Liver (tissue), 9 donors: ENCODE results near the gene CCR6. TPM values are rescaled to one million over a fixed set of nuclear protein-coding genes. Genes with fewer than 3 reads are reported as not detected.

ENCODE experiments used
- DNase-seq: peaks from one replicate; pipeline ENCODE4 v3.0.0-alpha.2; 2017; ENCODE audit warnings: low spot score
- H3K27ac ChIP-seq, 2 donors: one replicate each; pipeline ENCODE4 v1.7.0; 2013; ENCODE audit warnings: inconsistent platforms in 2 of 2, low read length in 2 of 2, control low read depth in 1 of 2, low read depth in 1 of 2, mild to moderate bottlenecking in 1 of 2
- H3K27me3 ChIP-seq, 4 donors: one replicate each; pipeline versions ENCODE4 v1.6.1 to v1.7.0; 2013; ENCODE audit warnings: low read length in 3 of 4, inconsistent platforms in 1 of 4, mild to moderate bottlenecking in 1 of 4, moderate library complexity in 1 of 4; ENCODE audit not compliant: control insufficient read depth in 4 of 4, insufficient read depth in 4 of 4
- H3K36me3 ChIP-seq, 4 donors: one replicate each; pipeline versions ENCODE4 v1.6.1 to v1.7.0; 2013; ENCODE audit warnings: low read length in 3 of 4, mild to moderate bottlenecking in 3 of 4, low read depth in 1 of 4, moderate library complexity in 1 of 4; ENCODE audit not compliant: control insufficient read depth in 4 of 4, insufficient read depth in 3 of 4
- H3K4me1 ChIP-seq, 4 donors: one replicate each; pipeline versions ENCODE4 v1.6.1 to v1.7.0; 2013; ENCODE audit warnings: low read length in 3 of 4, mild to moderate bottlenecking in 3 of 4, moderate library complexity in 1 of 4; ENCODE audit not compliant: control insufficient read depth in 4 of 4, insufficient read depth in 4 of 4
- H3K4me3 ChIP-seq, 3 donors: one replicate each; pipeline versions ENCODE4 v1.6.1 to v1.7.0; 2013; ENCODE audit warnings: low read length in 3 of 3, control low read depth in 1 of 3, low read depth in 1 of 3, mild to moderate bottlenecking in 1 of 3
- H3K9ac ChIP-seq, 2 donors: one replicate each; pipeline ENCODE4 v1.7.0; 2013; ENCODE audit warnings: low read length in 2 of 2, mild to moderate bottlenecking in 2 of 2, moderate library complexity in 2 of 2, control low read depth in 1 of 2, low read depth in 1 of 2
- H3K9me3 ChIP-seq, 4 donors: one replicate each; pipeline versions ENCODE4 v1.6.1 to v1.7.0; 2013; ENCODE audit warnings: low read length in 3 of 4; ENCODE audit not compliant: control insufficient read depth in 4 of 4
- EGR1 ChIP-seq, 2 donors: IDR thresholded peaks; 2 replicates each; pipeline ENCODE4 v1.6.1; 2016 to 2018; ENCODE audit warnings: antibody characterized with exemption in 2 of 2, low read depth in 2 of 2
- FOXA1 ChIP-seq: IDR thresholded peaks from 2 replicates; pipeline ENCODE4 v1.6.1; 2016; ENCODE audit warnings: antibody characterized with exemption
- FOXA2 ChIP-seq: IDR thresholded peaks from 2 replicates; pipeline ENCODE4 v1.6.1; 2016; ENCODE audit warnings: antibody characterized with exemption
- GABPA ChIP-seq, 2 donors: IDR thresholded peaks in 1 of 2; conservative IDR thresholded peaks in 1 of 2; 2 replicates each; pipeline ENCODE4 v1.6.1; 2016; ENCODE audit warnings: antibody characterized with exemption in 2 of 2, mild to moderate bottlenecking in 1 of 2, moderate library complexity in 1 of 2
- HNF4A ChIP-seq, 2 donors: conservative IDR thresholded peaks; 2 replicates each; pipeline ENCODE4 v1.6.1; 2016; ENCODE audit warnings: antibody characterized with exemption in 2 of 2, mild to moderate bottlenecking in 2 of 2
- HNF4G ChIP-seq: IDR thresholded peaks from 2 replicates; pipeline ENCODE4 v1.6.1; 2016; ENCODE audit warnings: antibody characterized with exemption
- JUND ChIP-seq, 2 donors: IDR thresholded peaks; 2 replicates each; pipeline ENCODE4 v1.6.1; 2016; ENCODE audit warnings: antibody characterized with exemption in 2 of 2
- NR2F2 ChIP-seq: IDR thresholded peaks from 2 replicates; pipeline ENCODE4 v1.6.1; 2016; ENCODE audit warnings: antibody characterized with exemption
- RAD21 ChIP-seq, 2 donors: IDR thresholded peaks; 2 replicates each; pipeline ENCODE4 v1.6.1; 2016; ENCODE audit warnings: antibody characterized with exemption in 2 of 2, mild to moderate bottlenecking in 2 of 2
- RXRA ChIP-seq, 2 donors: IDR thresholded peaks; 2 replicates each; pipeline ENCODE4 v1.6.1; 2017 to 2018; ENCODE audit warnings: antibody characterized with exemption in 2 of 2, mild to moderate bottlenecking in 1 of 2
- SP1 ChIP-seq: IDR thresholded peaks from 2 replicates; pipeline ENCODE4 v1.6.1; 2018; ENCODE audit warnings: antibody characterized with exemption, mild to moderate bottlenecking
- TAF1 ChIP-seq: conservative IDR thresholded peaks from 2 replicates; pipeline ENCODE4 v1.6.1; 2016; ENCODE audit warnings: antibody characterized with exemption, mild to moderate bottlenecking
- YY1 ChIP-seq: IDR thresholded peaks from 2 replicates; pipeline ENCODE4 v1.6.1; 2016; ENCODE audit warnings: antibody characterized with exemption, mild to moderate bottlenecking
- WGBS: extraction: QIAGEN DNeasy Blood & Tissue Kit; methylation state at CpG from one replicate; pipeline ENCODE4 v1.1.7; 2013; 5-methylcytosine and 5-hydroxymethylcytosine counted together
- polyA plus RNA-seq, 2 donors: library from polyadenylated mRNA; stranded (reverse) in 1 of 2; unstranded in 1 of 2; fragments of 200-250 nt in 1 of 2; fragments of >200 nt in 1 of 2; fragmentation: Nextera tagmentation in 1 of 2; extraction: Ambion mirVana in 1 of 2; gene quantifications; one replicate each; pipeline versions ENCODE4 v1.2.1 to v1.2.3, GENCODE V29; 2013 to 2015
- total RNA-seq, 2 donors: library from RNA; depleted of rRNA; stranded (reverse); fragments of >200 nt; gene quantifications; one replicate each; pipeline ENCODE4 v1.2.3, GENCODE V29; 2014
- TF ChIP-seq, protein P1 (sequence below): IDR thresholded peaks from 2 replicates; pipeline ENCODE4 v1.6.1; 2016; ENCODE audit warnings: antibody characterized with exemption, mild to moderate bottlenecking
- TF ChIP-seq, protein P2 (sequence below): IDR thresholded peaks from 2 replicates; pipeline ENCODE4 v1.6.1; 2016; ENCODE audit warnings: antibody characterized with exemption
- TF ChIP-seq, protein P3 (sequence below): IDR thresholded peaks from 2 replicates; pipeline ENCODE4 v1.6.1; 2016; ENCODE audit warnings: antibody characterized with exemption
- TF ChIP-seq, protein P4 (sequence below): IDR thresholded peaks from 2 replicates; pipeline ENCODE4 v1.6.1; 2016; ENCODE audit warnings: antibody characterized with exemption
- TF ChIP-seq, protein P5 (sequence below): fragments of 150-350 bp; IDR thresholded peaks from 2 replicates; pipeline ENCODE4 v1.5.1; 2017; ENCODE audit warnings: improper control_type of control experiment, low read depth, low read length; ENCODE audit not compliant: missing input control
- donor health status: healthy.
- donor health status: healthy.
- donor health status: healthy.
- donor health status: healthy.
- donor health status: healthy.

The CCR6 gene
- total and polyA plus RNA-seq, 4 donors: 0.02 to 8.4 TPM; not detected in 2

DNA sequence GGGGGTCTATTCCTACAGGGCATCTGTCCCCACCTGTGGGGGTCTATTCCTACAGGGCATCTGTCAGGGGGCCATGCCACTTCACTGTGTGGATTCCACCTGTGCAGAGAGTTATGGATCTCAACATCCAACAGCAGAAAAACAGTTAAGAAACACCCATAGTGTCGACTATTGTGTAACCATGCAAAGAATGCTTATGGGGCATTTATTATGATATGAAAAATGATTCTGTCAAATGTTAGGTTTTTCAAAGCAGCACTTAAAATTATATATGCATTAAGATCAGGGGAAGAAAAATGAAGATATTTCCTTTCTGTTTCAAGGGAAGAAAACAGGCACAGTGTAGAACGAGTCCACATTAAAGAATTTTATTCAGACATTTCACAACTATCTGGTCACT is 32.0 kb downstream of the CCR6 start:
- WGBS: 58% methylated on average over 2 of the region's 2 CpGs
- Histone ChIP-seq H3K9me3 (no peaks in the 10 kb centered on the region), H3K4me3 (no peak overlapping the region), H3K36me3 (no peaks in the 10 kb centered on the region), H3K27ac (no peak overlapping the region), H3K9ac (no peak overlapping the region), H3K4me1 (no peaks in the 10 kb centered on the region), H3K27me3 (no peaks in the 10 kb centered on the region)
- TF ChIP-seq FOXA2 (no peak), GABPA (IDR thresholded peaks at IDR 0.05 in 1 of 2, conservative IDR thresholded peaks at IDR 0.05 in 1 of 2) (no peak), NR2F2 (no peak), HNF4A (conservative IDR thresholded peaks at IDR 0.05) (no peak)
- TF ChIP-seq, protein P1, sequence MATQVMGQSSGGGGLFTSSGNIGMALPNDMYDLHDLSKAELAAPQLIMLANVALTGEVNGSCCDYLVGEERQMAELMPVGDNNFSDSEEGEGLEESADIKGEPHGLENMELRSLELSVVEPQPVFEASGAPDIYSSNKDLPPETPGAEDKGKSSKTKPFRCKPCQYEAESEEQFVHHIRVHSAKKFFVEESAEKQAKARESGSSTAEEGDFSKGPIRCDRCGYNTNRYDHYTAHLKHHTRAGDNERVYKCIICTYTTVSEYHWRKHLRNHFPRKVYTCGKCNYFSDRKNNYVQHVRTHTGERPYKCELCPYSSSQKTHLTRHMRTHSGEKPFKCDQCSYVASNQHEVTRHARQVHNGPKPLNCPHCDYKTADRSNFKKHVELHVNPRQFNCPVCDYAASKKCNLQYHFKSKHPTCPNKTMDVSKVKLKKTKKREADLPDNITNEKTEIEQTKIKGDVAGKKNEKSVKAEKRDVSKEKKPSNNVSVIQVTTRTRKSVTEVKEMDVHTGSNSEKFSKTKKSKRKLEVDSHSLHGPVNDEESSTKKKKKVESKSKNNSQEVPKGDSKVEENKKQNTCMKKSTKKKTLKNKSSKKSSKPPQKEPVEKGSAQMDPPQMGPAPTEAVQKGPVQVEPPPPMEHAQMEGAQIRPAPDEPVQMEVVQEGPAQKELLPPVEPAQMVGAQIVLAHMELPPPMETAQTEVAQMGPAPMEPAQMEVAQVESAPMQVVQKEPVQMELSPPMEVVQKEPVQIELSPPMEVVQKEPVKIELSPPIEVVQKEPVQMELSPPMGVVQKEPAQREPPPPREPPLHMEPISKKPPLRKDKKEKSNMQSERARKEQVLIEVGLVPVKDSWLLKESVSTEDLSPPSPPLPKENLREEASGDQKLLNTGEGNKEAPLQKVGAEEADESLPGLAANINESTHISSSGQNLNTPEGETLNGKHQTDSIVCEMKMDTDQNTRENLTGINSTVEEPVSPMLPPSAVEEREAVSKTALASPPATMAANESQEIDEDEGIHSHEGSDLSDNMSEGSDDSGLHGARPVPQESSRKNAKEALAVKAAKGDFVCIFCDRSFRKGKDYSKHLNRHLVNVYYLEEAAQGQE: no peak
- TF ChIP-seq, protein P2, sequence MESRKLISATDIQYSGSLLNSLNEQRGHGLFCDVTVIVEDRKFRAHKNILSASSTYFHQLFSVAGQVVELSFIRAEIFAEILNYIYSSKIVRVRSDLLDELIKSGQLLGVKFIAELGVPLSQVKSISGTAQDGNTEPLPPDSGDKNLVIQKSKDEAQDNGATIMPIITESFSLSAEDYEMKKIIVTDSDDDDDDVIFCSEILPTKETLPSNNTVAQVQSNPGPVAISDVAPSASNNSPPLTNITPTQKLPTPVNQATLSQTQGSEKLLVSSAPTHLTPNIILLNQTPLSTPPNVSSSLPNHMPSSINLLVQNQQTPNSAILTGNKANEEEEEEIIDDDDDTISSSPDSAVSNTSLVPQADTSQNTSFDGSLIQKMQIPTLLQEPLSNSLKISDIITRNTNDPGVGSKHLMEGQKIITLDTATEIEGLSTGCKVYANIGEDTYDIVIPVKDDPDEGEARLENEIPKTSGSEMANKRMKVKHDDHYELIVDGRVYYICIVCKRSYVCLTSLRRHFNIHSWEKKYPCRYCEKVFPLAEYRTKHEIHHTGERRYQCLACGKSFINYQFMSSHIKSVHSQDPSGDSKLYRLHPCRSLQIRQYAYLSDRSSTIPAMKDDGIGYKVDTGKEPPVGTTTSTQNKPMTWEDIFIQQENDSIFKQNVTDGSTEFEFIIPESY: no peak
- no peak for DNase-seq

DNA sequence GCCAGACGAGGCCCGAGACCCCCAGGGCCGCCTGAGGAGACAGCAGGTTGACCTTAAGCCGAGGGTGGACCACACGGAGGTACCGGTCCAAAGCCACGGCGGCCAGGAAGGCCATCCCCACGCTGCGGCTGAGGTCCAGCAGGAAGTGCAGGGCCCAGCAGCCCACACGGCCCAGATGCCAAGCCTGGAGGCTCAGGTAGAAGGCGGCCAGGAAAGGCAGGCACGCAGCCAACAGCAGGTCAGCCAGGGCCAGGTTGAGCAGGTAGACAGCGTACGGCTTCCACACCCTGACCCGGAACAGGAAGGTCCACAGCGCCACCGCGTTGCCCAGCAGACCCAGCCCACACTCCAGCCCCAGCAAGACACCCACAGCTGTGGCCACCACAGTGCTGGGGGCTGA is 34.5 kb downstream of the CCR6 start:
- Histone ChIP-seq H3K9me3 (no peaks in the 10 kb centered on the region), H3K9ac (no peak overlapping the region), H3K27ac (no peak overlapping the region), H3K36me3 (no peaks in the 10 kb centered on the region), H3K4me3 (no peak overlapping the region), H3K27me3 (no peaks in the 10 kb centered on the region), H3K4me1 (no peaks in the 10 kb centered on the region)
- WGBS: 91% methylated on average over 19 of the region's 19 CpGs
- TF ChIP-seq FOXA1: no peak
- TF ChIP-seq, protein P3, sequence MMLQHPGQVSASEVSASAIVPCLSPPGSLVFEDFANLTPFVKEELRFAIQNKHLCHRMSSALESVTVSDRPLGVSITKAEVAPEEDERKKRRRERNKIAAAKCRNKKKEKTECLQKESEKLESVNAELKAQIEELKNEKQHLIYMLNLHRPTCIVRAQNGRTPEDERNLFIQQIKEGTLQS: no peak
- no peak for TF ChIP-seq RXRA (IDR thresholded peaks at IDR 0.05)
- no peak for TF ChIP-seq HNF4G
- no peak for TF ChIP-seq YY1
- TF ChIP-seq FOXA2: no peak
- no peak for TF ChIP-seq NR2F2
- TF ChIP-seq EGR1 (IDR thresholded peaks at IDR 0.05; ENCODE audit: low read depth in 2 of 2): no peak
- TF ChIP-seq, protein P1: no peak
- TF ChIP-seq GABPA (IDR thresholded peaks at IDR 0.05 in 1 of 2, conservative IDR thresholded peaks at IDR 0.05 in 1 of 2): no peak
- no peak for TF ChIP-seq SP1
- TF ChIP-seq TAF1: no peak
- TF ChIP-seq, protein P4, sequence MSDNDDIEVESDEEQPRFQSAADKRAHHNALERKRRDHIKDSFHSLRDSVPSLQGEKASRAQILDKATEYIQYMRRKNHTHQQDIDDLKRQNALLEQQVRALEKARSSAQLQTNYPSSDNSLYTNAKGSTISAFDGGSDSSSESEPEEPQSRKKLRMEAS: no peak
- TF ChIP-seq, protein P5, sequence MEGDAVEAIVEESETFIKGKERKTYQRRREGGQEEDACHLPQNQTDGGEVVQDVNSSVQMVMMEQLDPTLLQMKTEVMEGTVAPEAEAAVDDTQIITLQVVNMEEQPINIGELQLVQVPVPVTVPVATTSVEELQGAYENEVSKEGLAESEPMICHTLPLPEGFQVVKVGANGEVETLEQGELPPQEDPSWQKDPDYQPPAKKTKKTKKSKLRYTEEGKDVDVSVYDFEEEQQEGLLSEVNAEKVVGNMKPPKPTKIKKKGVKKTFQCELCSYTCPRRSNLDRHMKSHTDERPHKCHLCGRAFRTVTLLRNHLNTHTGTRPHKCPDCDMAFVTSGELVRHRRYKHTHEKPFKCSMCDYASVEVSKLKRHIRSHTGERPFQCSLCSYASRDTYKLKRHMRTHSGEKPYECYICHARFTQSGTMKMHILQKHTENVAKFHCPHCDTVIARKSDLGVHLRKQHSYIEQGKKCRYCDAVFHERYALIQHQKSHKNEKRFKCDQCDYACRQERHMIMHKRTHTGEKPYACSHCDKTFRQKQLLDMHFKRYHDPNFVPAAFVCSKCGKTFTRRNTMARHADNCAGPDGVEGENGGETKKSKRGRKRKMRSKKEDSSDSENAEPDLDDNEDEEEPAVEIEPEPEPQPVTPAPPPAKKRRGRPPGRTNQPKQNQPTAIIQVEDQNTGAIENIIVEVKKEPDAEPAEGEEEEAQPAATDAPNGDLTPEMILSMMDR: no peak
- TF ChIP-seq HNF4A (conservative IDR thresholded peaks at IDR 0.05): no peak
- TF ChIP-seq, protein P2: no peak
- no peak for TF ChIP-seq RAD21 (IDR thresholded peaks at IDR 0.05)
- no peak for TF ChIP-seq JUND (IDR thresholded peaks at IDR 0.05)
- no peak for DNase-seq
